ENCODE results near the gene ABLIM3. TPM values are rescaled to one million over a fixed set of nuclear protein-coding genes. Genes with fewer than 3 reads are reported as not detected.

ABLIM3 gene
- total RNA-seq, result 44.0 and 47.9 TPM in 2 replicates

DNA sequence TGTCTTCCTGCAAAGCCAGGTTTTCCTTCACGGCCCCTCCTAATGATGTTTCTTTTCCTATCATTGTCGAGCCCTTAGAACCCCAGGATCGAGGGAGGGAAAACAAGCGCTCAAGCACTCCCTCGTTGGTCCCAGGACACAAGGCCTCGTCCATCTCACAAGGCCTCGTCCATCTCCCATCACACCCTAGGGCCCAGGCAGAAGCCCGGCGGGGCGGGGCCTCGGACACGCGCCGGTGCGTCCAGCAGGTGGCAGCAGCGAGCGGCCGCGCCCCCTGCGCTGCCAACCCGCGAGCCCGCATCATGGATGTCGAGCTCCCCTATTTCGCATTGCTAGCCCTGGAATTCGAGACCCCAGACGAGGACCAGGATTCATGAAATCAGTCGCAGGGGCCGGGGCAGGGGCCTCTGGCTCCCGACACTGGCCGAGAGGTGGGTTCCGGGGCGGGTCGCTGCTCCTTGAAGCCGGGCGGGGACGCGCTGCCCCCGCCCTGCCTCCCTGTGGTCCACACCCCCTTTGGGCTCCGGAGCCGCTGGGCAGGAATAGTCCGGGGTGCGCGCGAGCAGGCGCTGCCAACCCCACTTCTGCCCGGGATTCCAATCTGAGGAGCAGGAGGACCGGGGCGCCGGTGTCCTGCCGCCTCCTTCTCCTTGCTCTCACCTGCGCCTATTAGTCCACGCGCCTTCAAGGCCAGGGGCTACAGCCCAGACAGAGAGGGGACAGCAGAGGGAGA, at the start of gene ABLIM3:
Gene ABLIM3, plus strand, starts transcription at position 270 of the 733 bp plus-strand sequence. CDS start 603 bp downstream, outside the sequence.

GRCh38 chr5:149271716-149272563, 130.6 kb downstream of the ABLIM3 start, which contains the start of gene AFAP1L1:
AFAP1L1 (plus strand) TSS chr5:149271859; CDS start chr5:149271969, 110 bp downstream.

Other genes starting within 250 kb of the ABLIM3 start
- gene SH3TC2, start 78.4 kb upstream of the ABLIM3 start, total RNA-seq, result 8.8 and 9.0 TPM in 2 replicates
- gene AFAP1L1, start 130.4 kb downstream of the ABLIM3 start, total RNA-seq, result 102 and 142 TPM in 2 replicates
- 66.9 and 88.0 TPM in 2 replicates for gene GRPEL2, start 204.0 kb downstream of the ABLIM3 start, total RNA-seq
- 12.1 and 14.3 TPM in 2 replicates for gene PCYOX1L, start 216.6 kb downstream of the ABLIM3 start, total RNA-seq
- not detected in 2 replicates for gene IL17B, start 237.8 kb downstream of the ABLIM3 start, total RNA-seq